C1 segment of cervical spinal cord (tissue), 14 donors: ENCODE data around the gene NT5C1A.

Source experiments
- DNase-seq, 14 donors: peaks; one replicate each; lab custom pipeline; 2025; lab: John Stamatoyannopoulos, UW

The NT5C1A gene

DNA sequence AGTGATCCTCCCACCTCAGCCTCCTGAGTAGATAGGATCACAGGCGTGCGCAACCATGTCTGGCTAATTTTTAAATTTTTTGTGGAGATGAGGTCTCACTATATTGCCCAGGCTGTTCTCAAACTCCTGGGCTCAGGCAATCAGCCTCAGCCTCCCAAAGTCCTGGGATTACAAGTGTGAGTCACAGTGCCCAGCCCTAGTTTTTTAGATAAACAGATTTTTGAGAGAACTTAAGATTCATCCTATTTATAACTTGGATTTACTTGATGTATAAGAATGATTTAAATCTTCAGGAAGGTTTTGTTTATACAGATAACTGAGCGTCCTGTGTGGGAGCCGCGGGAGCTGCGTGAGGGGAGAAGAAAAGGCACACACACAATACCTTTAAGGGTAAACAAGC lies 58.7 kb downstream of the NT5C1A start:
- no peak for DNase-seq

DNA sequence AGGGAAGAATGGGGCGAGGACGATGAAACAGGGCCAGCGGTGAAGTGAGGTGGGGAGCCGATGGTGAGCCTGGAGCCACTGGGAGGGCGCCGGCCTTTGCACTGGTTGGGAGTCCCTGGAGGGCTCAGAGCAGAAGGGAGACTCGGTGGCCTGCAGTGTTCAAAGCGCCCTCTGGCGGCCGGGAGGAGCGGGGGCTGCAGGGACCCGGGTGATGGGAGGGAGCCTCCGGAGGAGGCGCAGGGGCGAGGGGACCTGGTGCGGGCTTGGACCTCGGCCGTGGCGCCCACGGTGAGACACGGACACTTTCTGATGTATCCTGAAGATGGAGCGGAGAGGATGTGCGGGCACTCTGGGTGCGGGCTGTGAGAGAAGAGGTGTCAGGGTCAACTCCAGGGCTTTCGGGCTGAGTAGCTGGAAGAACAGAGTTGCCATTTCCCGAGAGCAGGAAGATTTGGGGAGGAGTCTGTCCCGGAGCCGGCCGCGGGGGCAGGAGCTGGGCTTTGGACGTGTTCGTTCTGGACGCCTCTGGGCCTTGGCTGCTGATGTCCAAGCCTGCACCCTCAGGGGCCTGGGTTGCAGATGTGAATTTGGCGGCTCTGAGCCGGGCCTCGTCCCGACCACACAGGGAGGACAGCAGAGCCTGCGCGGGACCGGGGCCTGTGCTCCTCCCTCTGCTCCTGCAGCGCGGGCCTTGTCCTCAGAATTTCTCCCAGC lies 62.1 kb downstream of the NT5C1A start:
- peak in 2 of 14 donors; percentile 0 to 9 for DNase-seq
